ENCODE data around the gene HTRA3. TPM values are rescaled to one million over a fixed set of nuclear protein-coding genes. Genes with fewer than 3 reads are reported as not detected.

HTRA3 gene
- total RNA-seq, 1 experiment from 2014 or later = not detected

DNA sequence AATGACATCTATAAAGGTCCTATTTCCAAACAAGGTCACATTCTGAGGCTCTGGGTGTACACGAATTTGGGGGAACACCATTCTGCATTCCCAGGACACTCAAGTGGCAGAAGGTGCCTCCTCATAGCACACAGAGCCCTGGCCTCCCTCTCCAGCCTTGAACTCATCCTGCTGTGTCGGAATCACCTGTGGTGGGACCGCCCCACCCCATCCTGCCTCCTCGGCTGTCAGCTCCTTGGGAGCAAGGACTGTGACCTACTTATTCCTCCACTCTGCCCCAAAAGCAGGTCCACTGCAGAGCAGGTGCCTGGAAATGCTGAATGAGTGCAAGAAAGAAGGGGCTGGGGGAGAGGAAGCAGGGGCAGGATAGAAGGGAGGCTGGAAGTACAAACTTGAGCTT, 33.5 kb downstream of the HTRA3 start:
- no peak for TF ChIP-seq CTCF (IDR thresholded peaks at IDR 0.05; ENCODE audit: unreplicated experiment)
- Mint-ChIP-seq H3K4me3 (ENCODE audit: low read depth, unreplicated experiment) (no peak overlapping the region), H3K36me3 (ENCODE audit: insufficient read depth, unreplicated experiment) (peaks cover 7% of the 10 kb centered on the region), H3K9me3 (ENCODE audit: low read depth, unreplicated experiment) (peaks cover 6% of the 10 kb centered on the region), H3K27ac (ENCODE audit: unreplicated experiment) (peak overlapping the region; percentile 67), H3K4me1 (ENCODE audit: low read depth, unreplicated experiment) (no peaks in the 10 kb centered on the region), H3K27me3 (ENCODE audit: unreplicated experiment) (peaks cover 41% of the 10 kb centered on the region)
- intact Hi-C loops (cut with micrococcal nuclease; ENCODE audit: unreplicated experiment) = no loop called here
- CTCF ChIA-PET = no interaction called here
- DNase-seq = no peak
- BruUV-seq (replicated peaks) = no TSS peak

DNA sequence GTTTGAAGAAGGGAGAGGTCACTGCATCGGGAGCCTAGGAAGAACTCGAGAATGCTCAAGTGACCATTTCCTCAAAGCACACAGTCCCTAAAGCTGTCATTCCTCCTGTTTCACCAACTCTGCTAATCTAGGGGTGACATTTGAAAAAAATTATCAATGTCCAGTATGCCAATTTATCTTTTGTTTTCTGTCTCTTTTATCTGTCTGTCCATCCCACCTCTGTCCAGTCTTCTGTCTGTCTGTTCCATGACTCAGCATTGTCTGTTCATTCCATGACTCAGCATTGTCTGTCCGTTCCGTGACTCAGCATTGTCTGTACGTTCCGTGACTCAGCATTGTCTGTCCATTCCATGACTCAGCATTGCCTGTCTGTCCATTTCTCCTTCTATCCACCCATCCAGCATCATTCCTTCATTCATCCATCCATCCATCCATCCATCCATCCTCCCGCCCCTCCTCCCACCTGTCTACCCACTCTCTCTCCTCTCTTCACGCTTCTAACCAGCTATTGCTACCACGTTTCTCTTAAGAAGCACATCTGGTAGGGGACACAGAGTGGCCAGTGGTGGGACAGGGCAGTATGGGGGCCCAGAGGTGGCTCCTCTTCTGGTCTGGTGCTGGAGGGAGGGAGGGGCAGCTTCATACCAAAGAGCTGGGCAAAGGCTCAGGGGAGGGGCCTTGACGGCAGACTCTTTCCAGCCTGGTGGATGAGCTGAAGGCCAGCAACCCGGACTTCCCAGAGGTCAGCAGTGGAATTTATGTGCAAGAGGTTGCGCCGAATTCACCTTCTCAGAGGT, 34.1 kb downstream of the HTRA3 start:
- intact Hi-C loops (cut with micrococcal nuclease; ENCODE audit: unreplicated experiment) = no loop called here
- Mint-ChIP-seq H3K27me3 (ENCODE audit: unreplicated experiment) (peaks cover 41% of the 10 kb centered on the region), H3K36me3 (ENCODE audit: insufficient read depth, unreplicated experiment) (peaks cover 7% of the 10 kb centered on the region), H3K4me3 (ENCODE audit: low read depth, unreplicated experiment) (no peak overlapping the region), H3K9me3 (ENCODE audit: low read depth, unreplicated experiment) (peaks cover 6% of the 10 kb centered on the region), H3K27ac (ENCODE audit: unreplicated experiment) (peak overlapping the region; percentile 67), H3K4me1 (ENCODE audit: low read depth, unreplicated experiment) (no peaks in the 10 kb centered on the region)
- no peak for DNase-seq
- CTCF ChIA-PET = no interaction called here
- TF ChIP-seq CTCF (IDR thresholded peaks at IDR 0.05; ENCODE audit: unreplicated experiment) = no peak
- BruUV-seq (replicated peaks) = no TSS peak

GRCh38 chr4:8304827-8305695, 35.5 kb downstream of the HTRA3 start:
- Mint-ChIP-seq H3K27ac (ENCODE audit: unreplicated experiment) (no peak overlapping the region), H3K4me3 (ENCODE audit: low read depth, unreplicated experiment) (no peak overlapping the region), H3K4me1 (ENCODE audit: low read depth, unreplicated experiment) (no peaks in the 10 kb centered on the region), H3K36me3 (ENCODE audit: insufficient read depth, unreplicated experiment) (peaks cover 7% of the 10 kb centered on the region), H3K9me3 (ENCODE audit: low read depth, unreplicated experiment) (peaks cover 6% of the 10 kb centered on the region), H3K27me3 (ENCODE audit: unreplicated experiment) (peaks cover 52% of the 10 kb centered on the region)
- CTCF ChIA-PET = no interaction called here
- DNase-seq = no peak
- TF ChIP-seq CTCF (IDR thresholded peaks at IDR 0.05; ENCODE audit: unreplicated experiment) = no peak
- intact Hi-C loops (cut with micrococcal nuclease; ENCODE audit: unreplicated experiment) = no loop called here
- no TSS peak for BruUV-seq (replicated peaks)

GRCh38 chr4:8305851-8306471, 36.4 kb downstream of the HTRA3 start:
- intact Hi-C loops (cut with micrococcal nuclease; ENCODE audit: unreplicated experiment) = no loop called here
- CTCF ChIA-PET = no interaction called here

More at GRCh38 chr4:8305851-8306471, 36.4 kb downstream of the HTRA3 start:
- no peaks in the 10 kb centered on the region for H3K4me1 Mint-ChIP-seq (ENCODE audit: low read depth, unreplicated experiment)
- no peak for TF ChIP-seq CTCF (IDR thresholded peaks at IDR 0.05; ENCODE audit: unreplicated experiment)
- peaks cover 7% of the 10 kb centered on the region for H3K36me3 Mint-ChIP-seq (ENCODE audit: insufficient read depth, unreplicated experiment)
- H3K27me3 Mint-ChIP-seq (ENCODE audit: unreplicated experiment) = peaks cover 52% of the 10 kb centered on the region
- BruUV-seq (replicated peaks) = no TSS peak
- no peak overlapping the region for H3K4me3 Mint-ChIP-seq (ENCODE audit: low read depth, unreplicated experiment)
- DNase-seq = no peak
- H3K27ac Mint-ChIP-seq (ENCODE audit: unreplicated experiment) = no peak overlapping the region
- H3K9me3 Mint-ChIP-seq (ENCODE audit: low read depth, unreplicated experiment) = peaks cover 2% of the 10 kb centered on the region

Measured in Calu3 (cell line).